GM21717 (cell line): ENCODE results near the gene BBC3.
"Not testable (repeated sequence)": the region's sequence is repeated elsewhere in the genome, so short reads cannot be mapped to it uniquely, and the experiment has no call there.

Source experiments
- ATAC-seq: cut with Tn5 transposase; IDR thresholded peaks from one replicate; pipeline ENCODE4 v1.9.1; 2021; ENCODE audit warnings: mild to moderate bottlenecking, moderate library complexity; ENCODE audit not compliant: unreplicated experiment

BBC3 gene

GRCh38 chr19:47230921-47231214 lies at the start of gene BBC3:
BBC3 (minus strand) TSS chr19:47231199; CDS start chr19:47228431, 2,768 bp downstream.
- no peak for ATAC-seq

- no peak for ATAC-seq
Observed at GRCh38 chr19:47280183-47280797, 49.3 kb upstream of the BBC3 start.

GRCh38 chr19:47276513-47276912 lies 45.5 kb upstream of the BBC3 start:
- ATAC-seq: not testable (repeated sequence)

GRCh38 chr19:47275791-47276461 lies 44.9 kb upstream of the BBC3 start:
- ATAC-seq: no peak

- ATAC-seq: peak; percentile 5
Observed at GRCh38 chr19:47274891-47275761, 44.1 kb upstream of the BBC3 start.

GRCh38 chr19:47274071-47274890 lies 43.3 kb upstream of the BBC3 start, which contains the start of gene INAFM1:
INAFM1 (plus strand) TSS chr19:47274885; CDS start chr19:47274920, 35 bp downstream.
- peak; percentile 52 for ATAC-seq

GRCh38 chr19:47273313-47274070 lies 42.5 kb upstream of the BBC3 start:
- ATAC-seq: peak; percentile 58

GRCh38 chr19:47272448-47273312 lies 41.7 kb upstream of the BBC3 start:
- no peak for ATAC-seq

GRCh38 chr19:47271949-47272348 lies 41.0 kb upstream of the BBC3 start:
- no peak for ATAC-seq

GRCh38 chr19:47270408-47270807 lies 39.4 kb upstream of the BBC3 start:
- ATAC-seq: no peak

GRCh38 chr19:47269596-47269995 lies 38.6 kb upstream of the BBC3 start:
- ATAC-seq: no peak

GRCh38 chr19:47268028-47268427 lies 37.0 kb upstream of the BBC3 start:
- no peak for ATAC-seq

- no peak for ATAC-seq
Observed at GRCh38 chr19:47267350-47267759, 36.4 kb upstream of the BBC3 start.

GRCh38 chr19:47266401-47266941 lies 35.5 kb upstream of the BBC3 start:
- ATAC-seq: no peak

- no peak for ATAC-seq
Observed at GRCh38 chr19:47264629-47265028, 33.6 kb upstream of the BBC3 start.

- ATAC-seq: not testable (repeated sequence)
Observed at GRCh38 chr19:47261946-47262793, 31.2 kb upstream of the BBC3 start.

GRCh38 chr19:47260476-47260875 lies 29.5 kb upstream of the BBC3 start:
- no peak for ATAC-seq
